Hematopoietic multipotent progenitor cell treated with erythropoietin and hydrocortisone succinate and interleukin-3 and kit ligand, for 15 days (in vitro differentiated cells): ENCODE measurements around the gene STK38L.

Experiments
- DNase-seq: peaks from one replicate; pipeline ENCODE4 v3.0.0-alpha.2; 2015; ENCODE audit warnings: low spot score

Gene STK38L

GRCh38 chr12:27319409-27319808 is 75.3 kb downstream of the STK38L start:
- no peak for DNase-seq

GRCh38 chr12:27319848-27320247 is 75.8 kb downstream of the STK38L start:
- DNase-seq: no peak

- no peak for DNase-seq
Measured at GRCh38 chr12:27324530-27324929, 80.4 kb downstream of the STK38L start.

- no peak for DNase-seq
Measured at GRCh38 chr12:27330846-27331245, 86.8 kb downstream of the STK38L start.

- DNase-seq: no peak
Measured at GRCh38 chr12:27331291-27331926, 87.3 kb downstream of the STK38L start.

GRCh38 chr12:27331927-27332324 is 87.8 kb downstream of the STK38L start:
- DNase-seq: no peak

- DNase-seq: no peak
Measured at GRCh38 chr12:27332407-27332713, 88.3 kb downstream of the STK38L start.

- DNase-seq: no peak
Measured at GRCh38 chr12:27332714-27333402, 88.8 kb downstream of the STK38L start, which contains the start of gene BMAL2. Gene BMAL2, plus strand, starts transcription at chr12:27332836. Its CDS starts 237 bp downstream, at chr12:27333073.

- DNase-seq: no peak
Measured at GRCh38 chr12:27333403-27334009, 89.4 kb downstream of the STK38L start.

GRCh38 chr12:27334042-27334720 is 90.1 kb downstream of the STK38L start:
- no peak for DNase-seq

GRCh38 chr12:27334721-27335082 is 90.6 kb downstream of the STK38L start:
- DNase-seq: no peak

GRCh38 chr12:27335364-27336281 is 91.5 kb downstream of the STK38L start:
- no peak for DNase-seq

GRCh38 chr12:27336282-27336653 is 92.2 kb downstream of the STK38L start:
- no peak for DNase-seq

GRCh38 chr12:27337376-27337775 is 93.3 kb downstream of the STK38L start:
- DNase-seq: no peak

GRCh38 chr12:27338473-27338872 is 94.4 kb downstream of the STK38L start:
- no peak for DNase-seq

GRCh38 chr12:27340971-27341370 is 96.9 kb downstream of the STK38L start:
- no peak for DNase-seq

GRCh38 chr12:27342536-27342935 is 98.5 kb downstream of the STK38L start:
- DNase-seq: no peak

GRCh38 chr12:27343255-27344000 is 99.3 kb downstream of the STK38L start:
- no peak for DNase-seq

- DNase-seq: no peak
Measured at GRCh38 chr12:27344246-27344645, 100.2 kb downstream of the STK38L start.

GRCh38 chr12:27344760-27345159 is 100.7 kb downstream of the STK38L start:
- no peak for DNase-seq

- no peak for DNase-seq
Measured at GRCh38 chr12:27345376-27345775, 101.3 kb downstream of the STK38L start.
